GM20431 (cell line): ENCODE data around the gene SNX30.

Experiments used
- in situ Hi-C: fragments of 300-500 bp; cut with MseI, MboI; formaldehyde crosslinking; loops from one replicate; pipeline ENCODE4 v1.15.0; 2020; ENCODE audit warnings: low sequenced_read_pairs; ENCODE audit not compliant: unreplicated experiment

SNX30 gene

GRCh38 chr9:112777914-112778313 lies 27.4 kb downstream of the SNX30 start:
- in situ Hi-C loops = loop anchor here (25.0 kb wide), 1 partner anchor 691 kb away; no protein-coding TSS in a partner anchor

GRCh38 chr9:112780450-112781036 lies 30.0 kb downstream of the SNX30 start:
- in situ Hi-C loops = loop anchor here (25.0 kb wide), 1 partner anchor 693 kb away; no protein-coding TSS in a partner anchor

GRCh38 chr9:112782218-112782617 lies 31.7 kb downstream of the SNX30 start:
- in situ Hi-C loops = loop anchor here (25.0 kb wide), 1 partner anchor 695 kb away; no protein-coding TSS in a partner anchor

- in situ Hi-C loops = loop anchor here (25.0 kb wide), 1 partner anchor 696 kb away; no protein-coding TSS in a partner anchor
These were observed 33.0 kb downstream of the SNX30 start for GRCh38 chr9:112783551-112783954.

GRCh38 chr9:112784020-112784785 lies 33.6 kb downstream of the SNX30 start:
- in situ Hi-C loops = loop anchor here (25.0 kb wide), 1 partner anchor 697 kb away; no protein-coding TSS in a partner anchor

GRCh38 chr9:112785986-112786385 lies 35.4 kb downstream of the SNX30 start:
- in situ Hi-C loops = loop anchor here (25.0 kb wide), 1 partner anchor 699 kb away; no protein-coding TSS in a partner anchor

GRCh38 chr9:112786829-112787520 lies 36.4 kb downstream of the SNX30 start:
- in situ Hi-C loops = loop anchor here (25.0 kb wide), 1 partner anchor 700 kb away; no protein-coding TSS in a partner anchor

GRCh38 chr9:112787978-112788377 lies 37.4 kb downstream of the SNX30 start:
- in situ Hi-C loops = loop anchor here (25.0 kb wide), 1 partner anchor 701 kb away; no protein-coding TSS in a partner anchor

GRCh38 chr9:112789473-112789872 lies 38.9 kb downstream of the SNX30 start:
- in situ Hi-C loops = loop anchor here (25.0 kb wide), 1 partner anchor 702 kb away; no protein-coding TSS in a partner anchor

- in situ Hi-C loops = loop anchor here (25.0 kb wide), 1 partner anchor 703 kb away; no protein-coding TSS in a partner anchor
These were observed 39.6 kb downstream of the SNX30 start for GRCh38 chr9:112789891-112790774.

GRCh38 chr9:112792670-112793069 lies 42.1 kb downstream of the SNX30 start:
- in situ Hi-C loops = loop anchor here (25.0 kb wide), 1 partner anchor 705 kb away; no protein-coding TSS in a partner anchor

GRCh38 chr9:112793213-112793810 lies 42.8 kb downstream of the SNX30 start:
- in situ Hi-C loops = loop anchor here (25.0 kb wide), 1 partner anchor 706 kb away; no protein-coding TSS in a partner anchor

- in situ Hi-C loops = loop anchor here (25.0 kb wide), 1 partner anchor 707 kb away; no protein-coding TSS in a partner anchor
These were observed 44.2 kb downstream of the SNX30 start for GRCh38 chr9:112794731-112795130.

- in situ Hi-C loops = loop anchor here (25.0 kb wide), 1 partner anchor 709 kb away; no protein-coding TSS in a partner anchor
These were observed 45.4 kb downstream of the SNX30 start for GRCh38 chr9:112795921-112796320.

GRCh38 chr9:112796485-112796884 lies 45.9 kb downstream of the SNX30 start:
- in situ Hi-C loops = loop anchor here (25.0 kb wide), 1 partner anchor 709 kb away; no protein-coding TSS in a partner anchor

GRCh38 chr9:112809351-112809848 lies 58.8 kb downstream of the SNX30 start:
- in situ Hi-C loops = no loop called here

GRCh38 chr9:112809906-112810305 lies 59.3 kb downstream of the SNX30 start:
- in situ Hi-C loops = no loop called here

- in situ Hi-C loops = no loop called here
These were observed 60.3 kb downstream of the SNX30 start for GRCh38 chr9:112810696-112811490.
